GM23248 (cell line): ENCODE data around the gene YAF2. TPM values are rescaled to one million over a fixed set of nuclear protein-coding genes. Genes with fewer than 3 reads are reported as not detected.
"Not testable (repeated sequence)": the region's sequence is repeated elsewhere in the genome, so short reads cannot be mapped to it uniquely, and the experiment has no call there.

Source experiments
- DNase-seq: peaks from one replicate; pipeline ENCODE4 v3.0.0-alpha.2; 2015
- H2AFZ ChIP-seq: fragments of 200-600 bp; sonication (generic); 2 replicates; pipeline ENCODE4 v1.6.1; 2016; ENCODE audit warnings: antibody characterized with exemption
- H3F3A ChIP-seq: fragments of 200-600 bp; sonication (generic); 2 replicates; pipeline ENCODE4 v1.6.1; 2016; ENCODE audit warnings: mild to moderate bottlenecking, antibody characterized with exemption, mixed run types; ENCODE audit not compliant: insufficient read depth
- H3K27ac ChIP-seq: fragments of 200-600 bp; sonication (generic); 2 replicates; pipeline ENCODE4 v1.5.1; 2016; ENCODE audit warnings: mild to moderate bottlenecking
- H3K27me3 ChIP-seq: fragments of 200-600 bp; sonication (generic); replicated peaks from 2 replicates; pipeline ENCODE4 v1.6.1; 2016; ENCODE audit warnings: mild to moderate bottlenecking; ENCODE audit not compliant: insufficient read depth
- H3K36me3 ChIP-seq: fragments of 200-600 bp; sonication (generic); 2 replicates; pipeline ENCODE4 v1.6.1; 2016; ENCODE audit warnings: low read depth, mild to moderate bottlenecking
- H3K4me1 ChIP-seq: fragments of 200-600 bp; sonication (generic); 2 replicates; pipeline ENCODE4 v1.6.1; 2016; ENCODE audit warnings: mild to moderate bottlenecking; ENCODE audit not compliant: insufficient read depth
- H3K4me2 ChIP-seq: fragments of 200-600 bp; sonication (generic); one replicate; pipeline ENCODE4 v1.6.1; 2016; ENCODE audit warnings: mild to moderate bottlenecking; ENCODE audit not compliant: unreplicated experiment
- H3K4me3 ChIP-seq: fragments of 200-600 bp; sonication (generic); 2 replicates; pipeline ENCODE4 v1.5.1; 2016; ENCODE audit warnings: mild to moderate bottlenecking
- H3K79me2 ChIP-seq: fragments of 200-600 bp; sonication (generic); 2 replicates; pipeline ENCODE4 v1.6.1; 2016; ENCODE audit warnings: mild to moderate bottlenecking; ENCODE audit not compliant: insufficient read depth
- H3K9ac ChIP-seq: fragments of 200-600 bp; sonication (generic); 2 replicates; pipeline ENCODE4 v1.6.1; 2016; ENCODE audit warnings: mild to moderate bottlenecking
- H3K9me2 ChIP-seq: fragments of 200-600 bp; sonication (generic); 2 replicates; pipeline ENCODE4 v1.6.1; 2016; ENCODE audit warnings: mixed run types, mild to moderate bottlenecking, moderate library complexity; ENCODE audit not compliant: insufficient read depth
- H3K9me3 ChIP-seq: fragments of 200-600 bp; sonication (generic); one replicate; pipeline ENCODE4 v1.6.1; 2017; ENCODE audit warnings: low read depth
- H4K20me1 ChIP-seq: fragments of 200-600 bp; sonication (generic); 2 replicates; pipeline ENCODE4 v1.6.0; 2016; ENCODE audit not compliant: insufficient read depth
- EZH2 ChIP-seq: fragments of 200-600 bp; sonication (generic); IDR thresholded peaks from 2 replicates; pipeline ENCODE4 v1.6.1; 2018; ENCODE audit warnings: antibody characterized with exemption, mild to moderate bottlenecking; ENCODE audit not compliant: insufficient read depth, poor library complexity, severe bottlenecking
- EZH2phosphoT487 ChIP-seq: fragments of 200-600 bp; sonication (generic); IDR thresholded peaks from 2 replicates; pipeline ENCODE4 v1.6.1; 2018; ENCODE audit warnings: antibody characterized with exemption, moderate library complexity, mild to moderate bottlenecking, low read depth; ENCODE audit not compliant: insufficient read depth
- WGBS, 2 experiments: methylation state at CpG; one replicate each; pipeline ENCODE4 v1.1.6; 2015 to 2017; ENCODE audit warnings: low lambda C conversion rate in 2 of 2, low coverage in 1 of 2; ENCODE audit errors: missing lambda C conversion rate in 2 of 2; 5-methylcytosine and 5-hydroxymethylcytosine counted together
- in situ Hi-C: fragments of 300-500 bp; cut with MboI; formaldehyde crosslinking; loops from 2 replicates; pipeline ENCODE4 v1.15.0; 2020
- polyA plus RNA-seq: library from polyadenylated mRNA; unstranded; fragments of >200 nt; fragmentation: Nextera tagmentation; extraction: Ambion mirVana; gene quantifications from 2 replicates; pipeline ENCODE4 v1.2.1, GENCODE V29; 2016
- total RNA-seq: library from RNA; depleted of rRNA; stranded (reverse); fragments of >200 nt; shearing (Covaris generic); gene quantifications from 2 replicates; pipeline ENCODE4 v1.2.3, GENCODE V29; 2014

The YAF2 gene
- total and polyA plus RNA-seq, 2 experiments from 2014 or later: 17.0 to 21.0 TPM

GRCh38 chr12:42235426-42235825 lies 2.6 kb downstream of the YAF2 start:
- H3K4me1 ChIP-seq: peaks cover 37% of the 10 kb centered on the region
- no peaks in the 10 kb centered on the region; the same call in 1 of the 2 replicates for H3F3A ChIP-seq
- peak overlapping the region; percentile 88 for H3K9ac ChIP-seq
- in situ Hi-C loops: no loop called here
- DNase-seq: no peak
- no peaks in the 10 kb centered on the region for H3K27me3 ChIP-seq
- 6 to 9% methylated on average over 1 of the region's 1 CpG for WGBS, 2 experiments
- no peak overlapping the region for H2AFZ ChIP-seq
- no peak for TF ChIP-seq EZH2phosphoT487
- no peak for TF ChIP-seq EZH2
- no peaks in the 10 kb centered on the region for H3K9me2 ChIP-seq
- H3K9me3 ChIP-seq: no peaks in the 10 kb centered on the region
- H3K4me3 ChIP-seq: peak overlapping the region; percentile 91
- no peaks in the 10 kb centered on the region for H4K20me1 ChIP-seq
- H3K79me2 ChIP-seq: peaks cover 70% of the 10 kb centered on the region
- H3K36me3 ChIP-seq: no peaks in the 10 kb centered on the region; the same call in 1 of the 2 replicates
- peak overlapping the region; percentile 99 for H3K4me2 ChIP-seq
- peak overlapping the region; percentile 46 for H3K27ac ChIP-seq

GRCh38 chr12:42234970-42235369 lies 3.1 kb downstream of the YAF2 start:
- H3K79me2 ChIP-seq: peaks cover 75% of the 10 kb centered on the region
- TF ChIP-seq EZH2 (no peak), EZH2phosphoT487 (no peak)
- 31 to 43% methylated on average over 2 of the region's 2 CpGs for WGBS, 2 experiments

GRCh38 chr12:42227525-42227924 lies 10.5 kb downstream of the YAF2 start:
- H3K9me3 ChIP-seq, H3K4me3 ChIP-seq, H3K9ac ChIP-seq, H3K4me2 ChIP-seq, H3K36me3 ChIP-seq, H3K27ac ChIP-seq, in situ Hi-C loops, DNase-seq, H2AFZ ChIP-seq, H4K20me1 ChIP-seq, H3F3A ChIP-seq, H3K9me2 ChIP-seq, H3K27me3 ChIP-seq: not testable (repeated sequence)
- H3K4me1 ChIP-seq: peaks cover 16% of the 10 kb centered on the region
- H3K79me2 ChIP-seq: peaks cover 75% of the 10 kb centered on the region
- 92% methylated on average over 28 of the region's 30 CpGs; no CpG with 5 or more reads in 1 of the 2 experiments for whole genome bisulfite sequencing, 2 experiments

More at GRCh38 chr12:42234970-42235369, 3.1 kb downstream of the YAF2 start:
- Histone ChIP-seq H2AFZ (no peak overlapping the region), H3K9ac (peak overlapping the region; percentile 88), H3K36me3 (peaks cover under 1% of the 10 kb centered on the region; the same call in 1 of the 2 replicates), H3K4me3 (peak overlapping the region; percentile 91; the same call in 1 of the 2 replicates), H3K9me2 (no peaks in the 10 kb centered on the region), H3K4me2 (peak overlapping the region; percentile 99), H3K27me3 (no peaks in the 10 kb centered on the region), H4K20me1 (no peaks in the 10 kb centered on the region), H3F3A (no peaks in the 10 kb centered on the region; the same call in 1 of the 2 replicates), H3K27ac (peak overlapping the region; percentile 46), H3K9me3 (no peaks in the 10 kb centered on the region), H3K4me1 (peaks cover 42% of the 10 kb centered on the region)
- in situ Hi-C loops: no loop called here
- DNase-seq: peak; percentile 33

- H3K36me3 ChIP-seq, H3K27me3 ChIP-seq, in situ Hi-C loops, H3K9ac ChIP-seq, H3K4me1 ChIP-seq, H3K4me2 ChIP-seq, H4K20me1 ChIP-seq, H3F3A ChIP-seq, H3K9me3 ChIP-seq, DNase-seq, H2AFZ ChIP-seq, H3K4me3 ChIP-seq, H3K27ac ChIP-seq, H3K9me2 ChIP-seq: not testable (repeated sequence)
- peaks cover 75% of the 10 kb centered on the region for H3K79me2 ChIP-seq
- WGBS, 2 experiments: 98 to 99% methylated on average over 5 of the region's 5 CpGs
These were observed 13.5 kb downstream of the YAF2 start for GRCh38 chr12:42224501-42224900.

GRCh38 chr12:42222724-42223123 lies 15.3 kb downstream of the YAF2 start:
- no peak overlapping the region for H3K4me3 ChIP-seq
- TF ChIP-seq EZH2phosphoT487: no peak
- no peak for TF ChIP-seq EZH2
- H3K9me2 ChIP-seq: no peaks in the 10 kb centered on the region
- peaks cover 8% of the 10 kb centered on the region for H3F3A ChIP-seq
- no peaks in the 10 kb centered on the region for H3K9me3 ChIP-seq
- 98 to 100% methylated on average over 1 of the region's 1 CpG for WGBS, 2 experiments
- no peaks in the 10 kb centered on the region for H4K20me1 ChIP-seq
- peaks cover 90% of the 10 kb centered on the region for H3K79me2 ChIP-seq
- no peak overlapping the region for H2AFZ ChIP-seq
- no peak for DNase-seq
- H3K4me2 ChIP-seq: no peak overlapping the region
- no peak overlapping the region for H3K9ac ChIP-seq
- no peaks in the 10 kb centered on the region for H3K27me3 ChIP-seq
- no peak overlapping the region for H3K27ac ChIP-seq
- no peaks in the 10 kb centered on the region for H3K36me3 ChIP-seq
- in situ Hi-C loops: no loop called here
- H3K4me1 ChIP-seq: peaks cover 19% of the 10 kb centered on the region
